GM20000 (cell line): ENCODE results near the gene JAKMIP1.

ENCODE experiments used
- DNase-seq: peaks from one replicate; pipeline ENCODE4 v3.0.0; 2012; ENCODE audit warnings: low spot score
- TF ChIP-seq, protein P1 (sequence below): IDR thresholded peaks from 2 replicates; pipeline ENCODE4 v1.5.1; 2012; ENCODE audit warnings: mild to moderate bottlenecking, control low read depth; ENCODE audit errors: extremely low read depth, missing control alignments

The JAKMIP1 gene

DNA sequence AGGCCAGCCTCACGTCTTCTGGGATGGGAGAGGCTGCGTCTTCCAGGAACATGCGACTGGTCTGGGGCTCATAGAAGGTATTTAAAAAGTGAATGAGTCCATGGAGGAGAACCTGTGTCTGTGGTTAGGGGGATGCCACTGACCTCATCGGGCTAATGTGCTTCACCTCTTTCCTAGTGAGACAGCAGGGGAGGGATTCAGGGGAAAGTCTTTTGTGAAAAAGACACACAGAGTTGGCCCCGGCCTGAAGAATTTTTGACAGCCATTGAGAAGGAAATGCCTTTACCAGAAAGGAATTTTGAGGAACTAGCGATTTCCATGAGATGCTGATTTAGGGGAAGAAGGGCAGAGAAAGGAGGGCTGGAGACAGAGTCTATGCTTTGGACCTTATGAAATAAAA is 171.1 kb downstream of the JAKMIP1 start:
- DNase-seq: no peak
- TF ChIP-seq, protein P1, sequence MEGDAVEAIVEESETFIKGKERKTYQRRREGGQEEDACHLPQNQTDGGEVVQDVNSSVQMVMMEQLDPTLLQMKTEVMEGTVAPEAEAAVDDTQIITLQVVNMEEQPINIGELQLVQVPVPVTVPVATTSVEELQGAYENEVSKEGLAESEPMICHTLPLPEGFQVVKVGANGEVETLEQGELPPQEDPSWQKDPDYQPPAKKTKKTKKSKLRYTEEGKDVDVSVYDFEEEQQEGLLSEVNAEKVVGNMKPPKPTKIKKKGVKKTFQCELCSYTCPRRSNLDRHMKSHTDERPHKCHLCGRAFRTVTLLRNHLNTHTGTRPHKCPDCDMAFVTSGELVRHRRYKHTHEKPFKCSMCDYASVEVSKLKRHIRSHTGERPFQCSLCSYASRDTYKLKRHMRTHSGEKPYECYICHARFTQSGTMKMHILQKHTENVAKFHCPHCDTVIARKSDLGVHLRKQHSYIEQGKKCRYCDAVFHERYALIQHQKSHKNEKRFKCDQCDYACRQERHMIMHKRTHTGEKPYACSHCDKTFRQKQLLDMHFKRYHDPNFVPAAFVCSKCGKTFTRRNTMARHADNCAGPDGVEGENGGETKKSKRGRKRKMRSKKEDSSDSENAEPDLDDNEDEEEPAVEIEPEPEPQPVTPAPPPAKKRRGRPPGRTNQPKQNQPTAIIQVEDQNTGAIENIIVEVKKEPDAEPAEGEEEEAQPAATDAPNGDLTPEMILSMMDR: no peak

DNA sequence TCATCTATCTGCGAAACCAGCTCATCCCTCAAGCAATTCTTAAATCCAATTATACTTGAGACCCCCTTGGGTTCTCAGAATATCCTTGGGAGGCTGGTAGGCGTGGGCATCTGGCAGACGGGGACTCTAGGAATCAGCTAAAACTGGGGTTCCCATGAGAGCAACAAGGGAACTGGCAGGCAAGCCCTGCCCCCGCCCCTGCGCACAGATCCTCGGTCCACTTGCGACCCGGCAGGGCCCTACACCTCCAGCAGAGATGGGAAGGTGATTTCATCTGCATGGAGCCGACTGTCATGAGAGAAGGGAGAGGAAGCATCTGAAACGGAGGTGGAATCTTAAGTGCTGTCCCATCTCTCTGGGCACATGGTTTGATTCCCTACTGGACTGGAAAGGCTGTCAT is 172.2 kb downstream of the JAKMIP1 start:
- DNase-seq: no peak
- TF ChIP-seq, protein P1: no peak

DNA sequence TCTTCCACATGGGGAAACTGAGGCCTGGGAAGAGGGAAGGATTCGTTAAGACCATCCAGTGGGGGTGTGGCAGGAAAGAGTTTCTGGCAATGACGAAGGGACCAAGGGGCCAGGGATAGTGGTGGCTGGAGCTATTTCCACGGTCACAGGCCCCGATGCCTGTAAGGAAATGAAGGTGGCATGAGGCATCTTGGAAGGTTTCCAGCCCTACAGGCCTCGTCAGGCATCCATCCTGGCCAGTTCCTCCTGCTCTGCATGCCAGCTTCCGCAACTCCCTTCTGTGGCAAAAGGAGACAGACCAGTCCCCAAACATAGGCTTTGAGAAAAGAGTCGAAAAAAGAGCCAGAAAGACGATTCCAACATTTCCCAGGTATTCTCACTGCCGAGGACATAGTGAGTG is 173.0 kb downstream of the JAKMIP1 start:
- TF ChIP-seq, protein P1: no peak
- DNase-seq: no peak

DNA sequence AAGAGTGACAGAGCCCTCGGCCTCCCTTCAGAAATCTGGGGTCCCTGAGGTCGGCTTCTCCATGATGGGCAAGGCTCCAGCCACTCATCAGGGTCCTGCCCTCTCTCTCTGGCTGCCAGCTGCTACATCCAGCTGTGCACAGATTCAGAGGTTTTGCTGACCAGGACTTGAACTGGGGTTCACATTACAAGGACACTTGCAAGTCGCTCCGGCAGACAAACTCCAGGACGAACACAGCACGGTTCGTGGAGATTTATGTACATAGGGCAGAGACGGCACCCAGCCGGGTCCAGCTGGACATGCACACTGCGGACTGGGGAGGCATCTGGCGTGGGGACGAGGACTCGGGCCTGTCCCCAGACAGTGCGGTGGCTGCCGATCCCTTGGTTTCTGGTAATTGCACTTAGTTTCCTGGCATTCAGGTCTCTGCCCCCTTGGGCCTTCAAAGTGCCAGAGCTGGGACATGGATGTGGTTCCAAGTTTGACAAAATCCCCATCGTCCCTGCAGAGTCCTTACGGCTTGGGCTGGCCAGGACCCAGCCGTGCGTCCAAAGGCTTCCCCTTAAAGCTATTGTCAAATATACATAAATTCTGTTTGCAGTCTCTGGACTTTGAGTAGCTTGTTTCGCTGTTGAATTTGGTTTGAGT is 175.9 kb downstream of the JAKMIP1 start:
- DNase-seq: no peak
- TF ChIP-seq, protein P1: no peak

DNA sequence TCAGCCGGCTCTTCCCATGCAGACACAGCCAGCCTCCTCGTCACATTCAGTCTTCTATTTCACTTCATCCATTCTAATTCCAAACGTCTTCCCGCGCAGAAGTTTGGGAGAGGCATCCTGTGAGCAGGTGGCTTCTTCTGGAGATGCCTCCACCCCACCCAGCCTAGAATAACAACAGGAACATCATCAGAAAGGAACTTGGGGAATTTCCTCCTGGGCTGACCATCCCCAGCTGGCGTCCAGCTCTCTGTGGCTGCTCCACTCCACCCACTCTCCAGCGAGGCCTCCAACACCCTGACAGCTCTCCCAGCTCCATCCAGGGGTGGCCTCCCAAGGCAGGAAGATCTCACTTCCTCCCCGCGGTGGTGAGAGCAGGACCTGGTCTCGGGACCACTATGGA is 176.6 kb downstream of the JAKMIP1 start:
- TF ChIP-seq, protein P1: no peak
- DNase-seq: no peak

DNA sequence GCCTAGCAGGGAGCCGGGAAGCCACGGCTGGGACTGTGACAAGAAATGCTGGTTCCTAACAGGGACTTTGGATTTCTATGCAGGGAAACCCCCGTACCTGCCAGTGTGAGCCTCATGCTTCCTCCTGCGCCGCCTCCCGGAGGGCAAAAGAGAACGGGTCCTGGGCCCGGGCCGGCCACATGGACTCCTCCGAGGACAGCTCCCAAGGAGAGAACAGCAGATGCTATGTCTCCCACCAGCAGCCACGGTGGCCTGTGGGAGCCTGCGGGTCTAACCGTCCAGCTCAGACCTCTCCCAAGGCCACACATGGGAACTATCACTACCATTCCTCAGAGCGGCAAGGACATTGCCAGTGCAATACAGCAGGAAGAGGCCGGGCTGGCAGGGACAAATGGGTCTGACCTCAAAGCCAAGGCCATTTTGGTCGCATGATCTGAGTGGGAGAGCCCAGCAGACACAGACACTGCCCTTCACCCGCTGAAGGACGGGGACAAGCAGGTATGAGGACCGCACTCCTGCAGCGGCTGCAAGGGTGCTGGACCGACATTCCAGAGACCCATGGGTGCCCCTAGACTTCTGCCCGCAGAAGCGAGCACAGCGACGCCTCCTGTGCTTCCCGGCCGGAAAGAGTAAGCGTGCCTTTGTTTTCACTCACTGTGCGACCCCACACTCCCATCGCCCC is 177.6 kb downstream of the JAKMIP1 start:
- TF ChIP-seq, protein P1: no peak
- DNase-seq: no peak

DNA sequence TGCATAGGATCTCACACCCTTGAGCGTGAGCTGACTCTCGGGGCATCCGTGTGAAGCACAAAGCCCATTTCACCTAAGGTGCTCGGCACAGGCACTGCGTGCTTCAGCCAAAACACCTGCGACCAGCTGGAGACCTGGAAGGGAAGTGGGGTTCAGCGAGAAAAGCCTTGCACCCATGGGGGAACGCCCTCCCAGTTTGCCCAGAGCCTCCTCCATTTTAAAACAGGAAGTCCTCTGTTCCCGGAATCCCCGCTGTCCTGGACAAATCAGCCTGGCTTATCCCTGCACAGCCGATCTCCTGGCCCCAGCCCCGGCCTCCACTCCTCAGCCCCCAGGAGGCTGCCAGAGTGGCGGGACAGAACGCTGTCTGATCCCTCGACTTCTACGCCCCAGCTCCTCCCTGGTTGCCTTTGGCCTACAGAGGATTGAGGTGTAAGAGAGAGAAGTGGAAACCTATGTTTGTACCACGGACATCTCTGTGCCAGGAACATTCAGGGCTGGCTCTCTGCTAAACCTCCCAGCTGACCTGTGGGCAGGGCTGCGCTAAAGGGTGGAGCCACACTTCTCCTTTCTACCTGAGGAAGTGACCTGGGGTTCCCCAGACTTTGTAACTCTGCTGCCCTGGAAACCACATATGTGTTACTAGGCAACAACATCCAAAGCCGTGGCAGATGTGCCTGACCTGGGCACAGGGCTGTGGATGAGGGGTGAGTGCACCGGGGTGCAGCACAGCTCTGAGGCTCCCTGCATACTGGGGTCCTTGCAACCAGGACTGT is 178.3 kb downstream of the JAKMIP1 start:
- DNase-seq: no peak
- TF ChIP-seq, protein P1: no peak
